H1 (cell line): Measurements from ENCODE around the gene CHD2. TPM values are rescaled to one million over a fixed set of nuclear protein-coding genes. Genes with fewer than 3 reads are reported as not detected.
A peak's percentile ranks its signal among the peaks of the same experiment; 100 is the strongest.

Source experiments
- ATF2 ChIP-seq: IDR thresholded peaks from 2 replicates; pipeline ENCODE4 v1.6.1; 2012; ENCODE audit warnings: low read length, inconsistent platforms
- CBX5 ChIP-seq: fragments of 300-800, 300-1000 bp; sonication (generic); IDR thresholded peaks from 2 replicates; pipeline ENCODE4 v1.7.1; 2016; ENCODE audit warnings: antibody characterized with exemption, low read length, low read depth
- HDAC2 ChIP-seq, 2 experiments: fragments of 300-600 bp in 1 of 2; sonication (generic) in 1 of 2; IDR thresholded peaks; 2 replicates each; pipeline ENCODE4 v1.6.1; 2011 to 2012; ENCODE audit warnings: low read depth in 2 of 2, low read length in 2 of 2, mild to moderate bottlenecking in 2 of 2, moderate library complexity in 2 of 2, borderline replicate concordance in 1 of 2, inconsistent platforms in 1 of 2
- JUN ChIP-seq: IDR thresholded peaks from 2 replicates; pipeline ENCODE4 v1.6.1; 2011; ENCODE audit warnings: low read depth, mild to moderate bottlenecking, improper control_type of control experiment, low read length
- SUZ12 ChIP-seq: fragments of 200-600 bp; sonication (generic); IDR thresholded peaks from 2 replicates; pipeline ENCODE4 v1.6.1; 2012; ENCODE audit warnings: mild to moderate bottlenecking, inconsistent platforms, low read length, moderate library complexity, mixed read lengths
- TBP ChIP-seq: IDR thresholded peaks from 2 replicates; pipeline ENCODE4 v1.6.1; 2011; ENCODE audit warnings: low read depth, low read length, improper control_type of control experiment
- TEAD4 ChIP-seq: IDR thresholded peaks from 2 replicates; pipeline ENCODE4 v1.6.1; 2012; ENCODE audit warnings: low read depth, low read length, inconsistent platforms, mixed read lengths
- polyA plus RNA-seq, 7 experiments: library from polyadenylated mRNA; depleted of rRNA in 3 of 7; stranded (reverse) in 5 of 7; unstranded in 2 of 7; fragments of >200 nt in 5 of 7; fragments of 200-250 nt in 2 of 7; gene quantifications; 1 replicate in 5 of 7; 2 replicates in 1 of 7; 4 replicates in 1 of 7; pipeline versions ENCODE4 v1.2.1 to v1.2.3, GENCODE V29; 2011 to 2013; ENCODE audit warnings: missing spikeins in 2 of 7, mixed read lengths in 2 of 7
- total RNA-seq: library from RNA; stranded (reverse); fragmentation: NEBNext Ultra II Directional; extraction: Animal tissue kit (Norgen Biotek cat#: 25700); gene quantifications from 2 replicates; pipeline ENCODE4 v1.2.1, GENCODE V29; 2021
- TF ChIP-seq, protein P1 (sequence below): fragments of 300-600 bp; sonication (generic); IDR thresholded peaks from 2 replicates; pipeline ENCODE4 v1.7.1; 2012; ENCODE audit warnings: low read length, moderate library complexity, mild to moderate bottlenecking, inconsistent platforms; ENCODE audit not compliant: insufficient replicate concordance

Gene CHD2
- total and polyA plus RNA-seq, 2 of the 8 experiments (the other 6 are each of a cell fraction or from before 2014, with no cell fraction given): 28.8 to 70.0 TPM

- TF ChIP-seq, protein P1, sequence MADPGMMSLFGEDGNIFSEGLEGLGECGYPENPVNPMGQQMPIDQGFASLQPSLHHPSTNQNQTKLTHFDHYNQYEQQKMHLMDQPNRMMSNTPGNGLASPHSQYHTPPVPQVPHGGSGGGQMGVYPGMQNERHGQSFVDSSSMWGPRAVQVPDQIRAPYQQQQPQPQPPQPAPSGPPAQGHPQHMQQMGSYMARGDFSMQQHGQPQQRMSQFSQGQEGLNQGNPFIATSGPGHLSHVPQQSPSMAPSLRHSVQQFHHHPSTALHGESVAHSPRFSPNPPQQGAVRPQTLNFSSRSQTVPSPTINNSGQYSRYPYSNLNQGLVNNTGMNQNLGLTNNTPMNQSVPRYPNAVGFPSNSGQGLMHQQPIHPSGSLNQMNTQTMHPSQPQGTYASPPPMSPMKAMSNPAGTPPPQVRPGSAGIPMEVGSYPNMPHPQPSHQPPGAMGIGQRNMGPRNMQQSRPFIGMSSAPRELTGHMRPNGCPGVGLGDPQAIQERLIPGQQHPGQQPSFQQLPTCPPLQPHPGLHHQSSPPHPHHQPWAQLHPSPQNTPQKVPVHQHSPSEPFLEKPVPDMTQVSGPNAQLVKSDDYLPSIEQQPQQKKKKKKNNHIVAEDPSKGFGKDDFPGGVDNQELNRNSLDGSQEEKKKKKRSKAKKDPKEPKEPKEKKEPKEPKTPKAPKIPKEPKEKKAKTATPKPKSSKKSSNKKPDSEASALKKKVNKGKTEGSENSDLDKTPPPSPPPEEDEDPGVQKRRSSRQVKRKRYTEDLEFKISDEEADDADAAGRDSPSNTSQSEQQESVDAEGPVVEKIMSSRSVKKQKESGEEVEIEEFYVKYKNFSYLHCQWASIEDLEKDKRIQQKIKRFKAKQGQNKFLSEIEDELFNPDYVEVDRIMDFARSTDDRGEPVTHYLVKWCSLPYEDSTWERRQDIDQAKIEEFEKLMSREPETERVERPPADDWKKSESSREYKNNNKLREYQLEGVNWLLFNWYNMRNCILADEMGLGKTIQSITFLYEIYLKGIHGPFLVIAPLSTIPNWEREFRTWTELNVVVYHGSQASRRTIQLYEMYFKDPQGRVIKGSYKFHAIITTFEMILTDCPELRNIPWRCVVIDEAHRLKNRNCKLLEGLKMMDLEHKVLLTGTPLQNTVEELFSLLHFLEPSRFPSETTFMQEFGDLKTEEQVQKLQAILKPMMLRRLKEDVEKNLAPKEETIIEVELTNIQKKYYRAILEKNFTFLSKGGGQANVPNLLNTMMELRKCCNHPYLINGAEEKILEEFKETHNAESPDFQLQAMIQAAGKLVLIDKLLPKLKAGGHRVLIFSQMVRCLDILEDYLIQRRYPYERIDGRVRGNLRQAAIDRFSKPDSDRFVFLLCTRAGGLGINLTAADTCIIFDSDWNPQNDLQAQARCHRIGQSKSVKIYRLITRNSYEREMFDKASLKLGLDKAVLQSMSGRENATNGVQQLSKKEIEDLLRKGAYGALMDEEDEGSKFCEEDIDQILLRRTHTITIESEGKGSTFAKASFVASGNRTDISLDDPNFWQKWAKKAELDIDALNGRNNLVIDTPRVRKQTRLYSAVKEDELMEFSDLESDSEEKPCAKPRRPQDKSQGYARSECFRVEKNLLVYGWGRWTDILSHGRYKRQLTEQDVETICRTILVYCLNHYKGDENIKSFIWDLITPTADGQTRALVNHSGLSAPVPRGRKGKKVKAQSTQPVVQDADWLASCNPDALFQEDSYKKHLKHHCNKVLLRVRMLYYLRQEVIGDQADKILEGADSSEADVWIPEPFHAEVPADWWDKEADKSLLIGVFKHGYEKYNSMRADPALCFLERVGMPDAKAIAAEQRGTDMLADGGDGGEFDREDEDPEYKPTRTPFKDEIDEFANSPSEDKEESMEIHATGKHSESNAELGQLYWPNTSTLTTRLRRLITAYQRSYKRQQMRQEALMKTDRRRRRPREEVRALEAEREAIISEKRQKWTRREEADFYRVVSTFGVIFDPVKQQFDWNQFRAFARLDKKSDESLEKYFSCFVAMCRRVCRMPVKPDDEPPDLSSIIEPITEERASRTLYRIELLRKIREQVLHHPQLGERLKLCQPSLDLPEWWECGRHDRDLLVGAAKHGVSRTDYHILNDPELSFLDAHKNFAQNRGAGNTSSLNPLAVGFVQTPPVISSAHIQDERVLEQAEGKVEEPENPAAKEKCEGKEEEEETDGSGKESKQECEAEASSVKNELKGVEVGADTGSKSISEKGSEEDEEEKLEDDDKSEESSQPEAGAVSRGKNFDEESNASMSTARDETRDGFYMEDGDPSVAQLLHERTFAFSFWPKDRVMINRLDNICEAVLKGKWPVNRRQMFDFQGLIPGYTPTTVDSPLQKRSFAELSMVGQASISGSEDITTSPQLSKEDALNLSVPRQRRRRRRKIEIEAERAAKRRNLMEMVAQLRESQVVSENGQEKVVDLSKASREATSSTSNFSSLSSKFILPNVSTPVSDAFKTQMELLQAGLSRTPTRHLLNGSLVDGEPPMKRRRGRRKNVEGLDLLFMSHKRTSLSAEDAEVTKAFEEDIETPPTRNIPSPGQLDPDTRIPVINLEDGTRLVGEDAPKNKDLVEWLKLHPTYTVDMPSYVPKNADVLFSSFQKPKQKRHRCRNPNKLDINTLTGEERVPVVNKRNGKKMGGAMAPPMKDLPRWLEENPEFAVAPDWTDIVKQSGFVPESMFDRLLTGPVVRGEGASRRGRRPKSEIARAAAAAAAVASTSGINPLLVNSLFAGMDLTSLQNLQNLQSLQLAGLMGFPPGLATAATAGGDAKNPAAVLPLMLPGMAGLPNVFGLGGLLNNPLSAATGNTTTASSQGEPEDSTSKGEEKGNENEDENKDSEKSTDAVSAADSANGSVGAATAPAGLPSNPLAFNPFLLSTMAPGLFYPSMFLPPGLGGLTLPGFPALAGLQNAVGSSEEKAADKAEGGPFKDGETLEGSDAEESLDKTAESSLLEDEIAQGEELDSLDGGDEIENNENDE: no peak
- TF ChIP-seq JUN (no peak), SUZ12 (no peak), ATF2 (peak; percentile 83; the same call in 1 of the 2 replicates), CBX5 (no peak), HDAC2 (IDR thresholded peaks at IDR 0.05; ENCODE audit: borderline replicate concordance in 1 of 2, low read depth in 2 of 2, low read length in 2 of 2) (no peak), TEAD4 (peak; percentile 96), TBP (peak; percentile 47; the same call in 1 of the 2 replicates)
Measured at GRCh38 chr15:92917598-92918407, 17.7 kb downstream of the CHD2 start (continued).
